ENCODE data around the gene VPS26A. TPM values are rescaled to one million over a fixed set of nuclear protein-coding genes. Genes with fewer than 3 reads are reported as not detected.
"Not testable (repeated sequence)": the region's sequence is repeated elsewhere in the genome, so short reads cannot be mapped to it uniquely, and the experiment has no call there.

The VPS26A gene
- total RNA-seq, 1 donor from 2014 or later, result 40.1 TPM

DNA sequence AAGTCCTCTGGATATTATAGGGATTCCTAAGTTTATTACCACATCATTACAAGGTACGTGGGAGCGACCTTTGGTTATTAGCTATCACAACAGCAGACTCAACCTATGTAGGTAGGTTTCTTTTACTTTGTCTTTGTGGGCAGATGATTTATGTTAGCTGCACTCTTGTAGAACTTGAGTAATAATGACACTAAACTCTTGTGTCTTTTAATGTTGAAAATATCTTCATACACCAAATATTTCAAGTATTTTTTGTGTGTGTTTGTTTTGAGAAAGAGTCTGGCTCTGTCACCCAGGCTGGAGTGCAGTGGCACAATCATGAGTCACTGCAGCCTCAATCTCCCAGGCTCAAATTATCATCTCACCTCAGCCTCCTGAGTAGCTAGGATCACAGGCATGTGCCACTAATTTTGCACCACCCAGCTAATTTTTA lies 36.8 kb downstream of the VPS26A start:
- DNase-seq (ENCODE audit: low spot score in 2 of 2, unreplicated experiment in 2 of 2), result no peak
- H3K27ac Mint-ChIP-seq, result no peak overlapping the region
- no peak overlapping the region for H3K4me3 Mint-ChIP-seq
- no peaks in the 10 kb centered on the region for H3K4me1 Mint-ChIP-seq
- no peaks in the 10 kb centered on the region for H3K27me3 Mint-ChIP-seq (ENCODE audit: low read depth)
- H3K36me3 Mint-ChIP-seq, result peaks cover 11% of the 10 kb centered on the region
- TF ChIP-seq, protein P1, sequence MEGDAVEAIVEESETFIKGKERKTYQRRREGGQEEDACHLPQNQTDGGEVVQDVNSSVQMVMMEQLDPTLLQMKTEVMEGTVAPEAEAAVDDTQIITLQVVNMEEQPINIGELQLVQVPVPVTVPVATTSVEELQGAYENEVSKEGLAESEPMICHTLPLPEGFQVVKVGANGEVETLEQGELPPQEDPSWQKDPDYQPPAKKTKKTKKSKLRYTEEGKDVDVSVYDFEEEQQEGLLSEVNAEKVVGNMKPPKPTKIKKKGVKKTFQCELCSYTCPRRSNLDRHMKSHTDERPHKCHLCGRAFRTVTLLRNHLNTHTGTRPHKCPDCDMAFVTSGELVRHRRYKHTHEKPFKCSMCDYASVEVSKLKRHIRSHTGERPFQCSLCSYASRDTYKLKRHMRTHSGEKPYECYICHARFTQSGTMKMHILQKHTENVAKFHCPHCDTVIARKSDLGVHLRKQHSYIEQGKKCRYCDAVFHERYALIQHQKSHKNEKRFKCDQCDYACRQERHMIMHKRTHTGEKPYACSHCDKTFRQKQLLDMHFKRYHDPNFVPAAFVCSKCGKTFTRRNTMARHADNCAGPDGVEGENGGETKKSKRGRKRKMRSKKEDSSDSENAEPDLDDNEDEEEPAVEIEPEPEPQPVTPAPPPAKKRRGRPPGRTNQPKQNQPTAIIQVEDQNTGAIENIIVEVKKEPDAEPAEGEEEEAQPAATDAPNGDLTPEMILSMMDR (IDR thresholded peaks at IDR 0.05; ENCODE audit: unreplicated experiment), result no peak
- H3K9me3 Mint-ChIP-seq, result no peaks in the 10 kb centered on the region

GRCh38 chr10:69168493-69168892 lies 44.5 kb downstream of the VPS26A start:
- Mint-ChIP-seq H3K27ac (no peak overlapping the region), H3K36me3 (peaks cover 5% of the 10 kb centered on the region), H3K27me3 (ENCODE audit: low read depth) (no peaks in the 10 kb centered on the region), H3K4me1 (no peaks in the 10 kb centered on the region), H3K9me3 (no peaks in the 10 kb centered on the region), H3K4me3 (no peak overlapping the region)
- DNase-seq (ENCODE audit: low spot score in 2 of 2, unreplicated experiment in 2 of 2), result no peak
- TF ChIP-seq, protein P1 (IDR thresholded peaks at IDR 0.05; ENCODE audit: unreplicated experiment), result no peak

DNA sequence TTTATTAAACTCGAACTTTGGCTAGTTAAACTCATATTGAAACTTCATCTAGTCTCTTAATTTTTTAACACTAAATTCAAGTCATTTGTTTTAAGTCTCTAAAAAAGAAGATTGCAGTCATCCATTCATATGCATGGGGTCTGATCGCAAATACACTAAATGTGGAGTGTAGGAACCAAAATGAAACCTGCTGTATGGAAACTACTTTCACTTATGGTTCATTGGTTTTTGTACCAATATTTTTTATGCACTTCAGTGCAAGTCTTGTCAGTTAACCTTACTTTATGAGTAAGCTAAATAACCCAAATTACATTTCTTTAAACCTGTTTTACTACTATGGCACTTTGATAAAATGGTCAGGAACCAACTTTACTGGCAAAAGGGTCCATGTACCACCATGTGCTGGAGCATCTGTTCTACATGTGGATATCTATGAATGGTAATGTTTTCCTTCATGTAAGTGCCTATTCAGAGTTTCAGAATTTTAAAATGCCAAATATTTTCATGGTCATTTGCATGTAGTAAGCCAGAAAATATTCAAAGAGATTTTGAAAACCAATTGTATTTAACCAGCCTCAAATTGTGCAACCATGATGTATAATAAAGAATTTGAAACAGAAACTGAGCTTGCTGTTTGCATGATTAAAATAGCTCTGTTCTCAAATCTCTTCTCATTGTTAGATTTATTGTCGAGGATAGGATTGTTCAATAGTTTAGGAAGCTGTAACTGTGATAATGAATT lies 48.4 kb downstream of the VPS26A start:
- no peak for DNase-seq (ENCODE audit: low spot score in 2 of 2, unreplicated experiment in 2 of 2)
- Mint-ChIP-seq H3K27ac (no peak overlapping the region), H3K4me3 (no peak overlapping the region), H3K27me3 (ENCODE audit: low read depth) (no peaks in the 10 kb centered on the region), H3K36me3 (peaks cover 8% of the 10 kb centered on the region), H3K9me3 (no peaks in the 10 kb centered on the region), H3K4me1 (no peaks in the 10 kb centered on the region)
- TF ChIP-seq, protein P1 (IDR thresholded peaks at IDR 0.05; ENCODE audit: unreplicated experiment), result no peak

DNA sequence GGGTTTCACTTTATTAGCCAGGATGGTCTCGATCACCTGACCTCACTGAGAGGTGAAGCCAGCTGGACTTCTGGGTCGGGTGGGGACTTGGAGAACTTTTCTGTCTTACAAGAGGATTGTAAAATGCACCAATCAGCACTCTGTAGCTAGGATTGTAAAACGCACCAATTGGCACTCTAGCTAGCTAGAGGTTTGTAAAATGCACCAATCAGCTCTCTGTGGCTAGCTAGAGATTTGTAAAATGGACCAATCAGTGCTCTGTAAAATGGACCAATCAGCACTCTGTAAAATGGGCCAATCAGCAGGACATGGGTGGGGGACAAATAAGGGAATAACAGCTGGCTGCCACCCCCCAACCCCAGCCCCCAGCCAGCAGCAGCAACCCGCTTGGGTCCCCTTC lies 51.3 kb downstream of the VPS26A start:
- H3K4me1 Mint-ChIP-seq; H3K4me3 Mint-ChIP-seq; DNase-seq (ENCODE audit: low spot score in 2 of 2, unreplicated experiment in 2 of 2); H3K27ac Mint-ChIP-seq; H3K27me3 Mint-ChIP-seq (ENCODE audit: low read depth); H3K36me3 Mint-ChIP-seq; H3K9me3 Mint-ChIP-seq: not testable (repeated sequence)

DNA sequence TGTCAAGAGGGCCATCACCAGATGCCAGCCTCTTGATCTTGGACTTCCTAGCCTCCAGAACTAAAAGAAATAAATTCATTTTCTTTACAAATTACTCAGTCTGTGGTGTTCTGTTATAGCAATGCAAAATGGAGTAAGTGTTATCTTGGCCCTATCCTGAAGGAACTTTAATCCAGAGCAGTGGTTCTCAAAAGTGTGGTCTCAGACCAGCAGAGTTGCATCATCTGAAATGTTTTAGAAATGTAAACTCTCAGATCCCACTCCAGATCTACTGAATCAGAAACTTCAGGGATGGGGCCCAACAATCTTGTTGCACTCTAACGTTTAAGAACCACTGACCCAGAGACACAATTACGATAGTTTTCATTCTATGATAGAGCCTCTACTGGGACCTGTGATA lies 52.8 kb downstream of the VPS26A start:
- no peaks in the 10 kb centered on the region for H3K27me3 Mint-ChIP-seq (ENCODE audit: low read depth)
- peaks cover 21% of the 10 kb centered on the region for H3K4me1 Mint-ChIP-seq
- no peak overlapping the region for H3K4me3 Mint-ChIP-seq
- peaks cover 3% of the 10 kb centered on the region for H3K36me3 Mint-ChIP-seq
- H3K9me3 Mint-ChIP-seq, result no peaks in the 10 kb centered on the region
- TF ChIP-seq, protein P1 (IDR thresholded peaks at IDR 0.05; ENCODE audit: unreplicated experiment), result no peak
- DNase-seq (ENCODE audit: low spot score in 2 of 2, unreplicated experiment in 2 of 2), result no peak
- H3K27ac Mint-ChIP-seq, result no peak overlapping the region

- no peak for DNase-seq (ENCODE audit: low spot score in 2 of 2, unreplicated experiment in 2 of 2)
- Mint-ChIP-seq H3K27ac (peak overlapping the region; percentile 100), H3K9me3 (no peaks in the 10 kb centered on the region), H3K4me3 (peak overlapping the region; percentile 95), H3K27me3 (ENCODE audit: low read depth) (no peaks in the 10 kb centered on the region), H3K4me1 (peaks cover 21% of the 10 kb centered on the region), H3K36me3 (peaks cover under 1% of the 10 kb centered on the region)
- TF ChIP-seq, protein P1 (IDR thresholded peaks at IDR 0.05; ENCODE audit: unreplicated experiment), result no peak
Observed at GRCh38 chr10:69179089-69179742, 55.2 kb downstream of the VPS26A start.

Measured in mesothelial cell of epicardium (in vitro differentiated cells).